ENCODE results near the gene SCUBE2.
"Not testable (repeated sequence)": the region's sequence is repeated elsewhere in the genome, so short reads cannot be mapped to it uniquely, and the experiment has no call there.

Gene SCUBE2

GRCh38 chr11:9003573-9004182 is 87.7 kb downstream of the SCUBE2 start, which contains the start of gene NRIP3:
TSS of gene NRIP3 (minus strand) at chr11:9004001. CDS start at chr11:9003935, 66 bp downstream.
- DNase-seq, result peak; percentile 67

- peak; percentile 16 for DNase-seq
Measured at GRCh38 chr11:9002920-9003572, 88.4 kb downstream of the SCUBE2 start.

DNA sequence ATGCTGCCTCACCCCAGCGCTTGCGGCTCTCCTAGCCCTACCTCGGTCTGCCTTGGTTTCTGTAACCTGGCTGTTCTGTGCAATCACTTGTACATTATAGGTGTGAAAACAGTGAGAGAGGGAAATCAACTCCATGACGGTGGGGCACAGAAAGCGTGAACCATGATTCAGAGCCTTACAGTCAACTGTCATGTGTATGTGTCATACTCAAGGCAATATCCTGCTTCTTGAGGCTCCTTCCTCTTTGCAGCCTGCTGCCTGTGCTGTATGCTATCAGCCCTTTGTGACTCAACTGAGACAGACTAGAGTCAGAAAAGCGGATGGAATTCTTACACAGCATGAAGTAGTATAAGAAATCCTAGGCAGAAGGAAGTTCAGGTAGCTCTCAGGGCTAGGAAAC is 89.7 kb downstream of the SCUBE2 start:
- DNase-seq, result peak; percentile 82

GRCh38 chr11:8998017-8998416 is 93.4 kb downstream of the SCUBE2 start:
- DNase-seq, result no peak

- no peak for DNase-seq
Measured at GRCh38 chr11:8997451-8997850, 93.9 kb downstream of the SCUBE2 start.

DNA sequence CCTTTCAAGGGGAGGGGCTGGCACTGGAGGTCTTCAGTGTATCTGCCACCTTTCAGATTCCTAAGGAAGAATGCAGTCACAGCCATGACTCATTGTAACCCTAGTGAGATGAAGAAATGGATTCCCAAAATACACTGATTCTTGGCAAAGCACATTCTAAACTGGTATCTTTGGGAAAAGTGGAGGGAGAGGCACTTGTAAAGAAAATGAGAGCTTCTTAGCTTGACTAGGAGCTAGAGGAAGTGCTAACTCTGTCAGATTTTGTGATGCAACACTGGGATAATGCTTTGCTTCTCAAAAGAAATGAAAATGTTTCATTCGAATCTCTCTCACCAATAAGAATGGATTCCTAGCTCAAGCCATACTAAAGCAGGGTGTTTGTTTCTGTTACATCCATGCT is 101.9 kb downstream of the SCUBE2 start:
- no peak for DNase-seq

GRCh38 chr11:8988329-8989234 is 102.8 kb downstream of the SCUBE2 start:
- DNase-seq, result no peak

DNA sequence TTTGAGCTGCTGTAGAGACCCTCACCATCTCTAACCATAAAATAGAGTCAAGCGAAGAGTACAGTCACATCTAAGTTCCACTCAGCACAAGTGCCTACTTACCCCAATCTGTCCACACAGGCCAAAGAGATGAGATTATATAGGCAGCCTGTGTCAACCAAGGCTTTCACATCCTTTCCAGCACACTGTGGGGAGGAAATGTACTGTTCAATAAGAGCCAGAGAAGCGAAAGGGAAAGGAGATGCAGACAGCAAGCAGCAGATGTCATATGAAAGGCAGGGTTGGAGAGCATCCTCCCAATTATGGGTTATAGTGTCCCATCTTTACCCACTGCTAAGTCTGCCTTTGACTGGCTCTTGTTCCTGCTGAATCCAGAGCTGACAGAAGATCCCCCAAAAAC is 104.0 kb downstream of the SCUBE2 start:
- no peak for DNase-seq

DNA sequence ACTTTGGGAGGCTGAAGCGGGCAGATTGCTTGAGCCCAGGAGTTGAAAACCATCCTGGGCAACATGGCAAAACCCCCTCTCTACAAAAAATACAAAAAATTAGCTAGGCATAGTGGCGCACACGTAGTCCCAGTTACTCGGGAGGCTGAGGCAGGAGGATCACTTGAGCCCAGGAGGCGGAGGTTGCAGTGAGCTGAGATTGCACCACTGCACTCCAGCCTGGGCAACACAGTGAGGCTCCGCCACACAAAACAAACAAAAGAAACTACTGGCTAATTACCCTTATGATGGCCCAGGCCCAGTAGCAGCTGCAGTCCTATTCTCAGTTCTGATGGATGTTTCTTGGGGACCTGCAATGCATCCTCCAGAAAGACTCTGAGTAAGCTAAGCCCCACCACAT is 104.6 kb downstream of the SCUBE2 start:
- DNase-seq, result not testable (repeated sequence)

DNA sequence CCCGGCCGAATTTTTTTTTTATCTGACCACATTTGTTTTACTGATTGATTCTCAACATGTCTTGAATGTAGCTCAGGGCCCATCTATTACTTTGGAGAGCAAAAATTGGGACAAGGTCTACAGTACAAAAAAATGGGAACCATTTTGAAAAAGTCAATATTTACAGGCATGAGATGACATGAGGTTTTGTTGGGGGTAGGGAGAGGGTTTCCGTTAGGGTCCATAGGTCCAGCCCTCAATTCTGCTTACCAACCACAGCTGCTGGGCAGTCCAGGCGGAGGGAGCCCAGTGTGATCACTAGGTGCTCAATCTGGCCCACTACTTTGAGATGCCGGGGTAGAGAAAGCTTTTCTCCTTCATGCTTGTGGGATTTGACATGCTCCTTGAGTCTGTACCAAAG is 105.9 kb downstream of the SCUBE2 start:
- DNase-seq, result no peak

DNA sequence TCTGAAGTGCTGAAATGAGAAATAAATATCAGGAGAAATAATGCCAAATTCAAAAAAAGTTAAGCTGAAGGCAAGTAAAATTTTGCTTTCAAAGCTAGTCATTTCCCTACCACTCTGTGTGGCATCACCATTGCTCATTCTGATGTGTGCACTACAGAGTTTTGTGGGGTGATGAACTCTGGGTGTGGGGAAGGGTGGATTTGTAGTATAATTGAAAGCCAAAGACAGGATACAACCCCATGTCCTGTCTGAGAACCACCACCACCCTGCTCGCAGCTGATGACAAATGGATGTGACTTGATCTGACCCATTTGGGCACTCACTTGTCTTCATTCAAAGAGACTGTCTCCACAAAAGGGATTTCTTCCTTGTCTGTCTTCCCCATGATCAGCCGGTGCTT is 107.8 kb downstream of the SCUBE2 start:
- DNase-seq, result peak; percentile 58

- DNase-seq, result no peak
Measured at GRCh38 chr11:8980485-8980884, 110.9 kb downstream of the SCUBE2 start.

- DNase-seq, result not testable (repeated sequence)
Measured at GRCh38 chr11:8979365-8979764, 112.0 kb downstream of the SCUBE2 start.

GRCh38 chr11:8973121-8973520 is 118.3 kb downstream of the SCUBE2 start:
- no peak for DNase-seq

- no peak for DNase-seq
Measured at GRCh38 chr11:8971924-8972316, 119.5 kb downstream of the SCUBE2 start.

DNA sequence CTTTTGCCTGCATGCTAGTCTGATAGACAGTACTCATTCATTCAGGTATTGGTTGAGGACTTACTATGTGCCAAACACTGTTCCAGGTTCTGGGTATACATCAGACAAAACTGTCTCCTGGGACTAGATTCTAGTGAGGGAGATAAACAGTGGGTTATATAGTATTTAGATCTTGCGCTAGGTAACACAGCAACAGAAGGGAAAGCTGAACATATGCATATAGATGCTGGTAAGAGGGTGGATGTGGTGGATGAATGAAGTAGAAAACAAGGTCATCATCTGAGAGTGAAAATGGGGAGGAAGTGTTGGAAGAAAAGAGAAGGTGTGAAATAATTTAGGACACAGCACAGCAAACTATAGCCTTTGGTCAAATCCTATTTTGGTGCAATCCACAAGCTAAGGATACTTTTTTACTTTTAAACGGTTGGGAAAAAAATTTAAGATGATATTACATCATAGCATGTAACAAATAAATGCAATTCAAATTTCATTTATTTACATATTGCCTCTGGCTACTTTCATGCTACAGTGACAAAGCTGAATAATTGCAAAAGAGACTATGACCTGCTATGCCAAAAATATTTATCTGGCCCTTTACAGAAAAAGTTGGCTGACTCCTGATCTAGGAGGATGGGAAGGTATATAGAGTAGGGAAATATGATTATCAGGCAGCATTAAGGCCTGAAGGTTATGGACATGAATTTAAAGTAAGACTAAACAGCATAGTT is 120.0 kb downstream of the SCUBE2 start:
- DNase-seq, result no peak

All from activated CD4-positive, alpha-beta T cell treated with anti-CD3 and anti-CD28 coated beads, Interleukin-2, Interleukin-6, amounts not matched to agents 100 ng/mL and 50 ng/mL, durations not matched to agents 16 hours and 8 hours (primary cell).